ENCODE results near the gene GSK3A. TPM values are rescaled to one million over a fixed set of nuclear protein-coding genes. Genes with fewer than 3 reads are reported as not detected.
A peak's percentile ranks its signal among the peaks of the same experiment; 100 is the strongest.

The GSK3A gene
- total and polyA plus RNA-seq, 7 donors: 48.7 to 117 (median 64.8) TPM

DNA sequence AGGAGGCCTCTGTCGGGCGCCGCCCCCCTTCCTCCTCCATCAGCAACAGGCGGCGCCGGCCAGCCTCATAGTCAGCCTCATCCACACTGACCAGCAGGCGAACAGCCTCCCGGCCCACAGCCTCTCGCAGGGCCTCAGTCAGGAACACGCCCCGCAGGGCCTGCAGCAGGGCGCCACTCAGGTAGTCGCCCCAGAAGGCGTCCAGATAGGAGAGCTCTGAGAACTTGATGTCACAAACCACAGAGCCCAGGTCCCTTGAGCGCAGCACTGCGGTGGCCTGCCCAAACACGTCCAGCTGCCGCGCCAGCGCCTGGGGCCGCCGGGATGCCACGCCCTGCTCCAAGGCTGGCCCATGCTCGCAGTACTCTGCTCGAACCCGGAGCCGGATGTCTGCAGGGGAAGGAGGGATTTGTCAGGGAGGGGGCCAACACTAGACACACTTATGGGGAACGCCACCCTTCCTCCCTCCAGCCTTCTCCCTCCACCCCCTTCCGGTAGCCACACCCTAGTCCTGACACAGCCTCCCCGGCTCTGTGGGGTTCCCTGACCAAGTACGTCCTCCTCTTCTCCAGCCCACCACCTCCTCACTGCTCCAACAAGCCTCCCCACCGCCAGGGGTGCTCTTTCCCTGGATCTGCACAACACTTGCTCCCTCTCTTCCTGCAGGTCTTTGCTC is 42.8 kb downstream of the GSK3A start:
- ATAC-seq (peak in 3 of 4 donors; percentile 24 to 32 (median 24)), DNase-seq (peak; percentile 43 to 66)
- WGBS, 3 donors: 70 to 85% (median 85%) methylated on average over 18 to 32 of the region's 32 CpGs
- Histone ChIP-seq H3K4me1 (no peaks in the 10 kb centered on the region), H3K27ac (no peak overlapping the region), H3K27me3 (ENCODE audit: insufficient read depth in 3 of 3, low read length in 2 of 3) (no peaks in the 10 kb centered on the region), H3K36me3 (ENCODE audit: insufficient read depth in 1 of 2, low read depth in 1 of 2) (peaks cover 0 to 66% of the 10 kb centered on the region in 2 donors), H3K9me3 (no peaks in the 10 kb centered on the region), H3K4me3 (no peak overlapping the region)
- TF ChIP-seq, protein P1, sequence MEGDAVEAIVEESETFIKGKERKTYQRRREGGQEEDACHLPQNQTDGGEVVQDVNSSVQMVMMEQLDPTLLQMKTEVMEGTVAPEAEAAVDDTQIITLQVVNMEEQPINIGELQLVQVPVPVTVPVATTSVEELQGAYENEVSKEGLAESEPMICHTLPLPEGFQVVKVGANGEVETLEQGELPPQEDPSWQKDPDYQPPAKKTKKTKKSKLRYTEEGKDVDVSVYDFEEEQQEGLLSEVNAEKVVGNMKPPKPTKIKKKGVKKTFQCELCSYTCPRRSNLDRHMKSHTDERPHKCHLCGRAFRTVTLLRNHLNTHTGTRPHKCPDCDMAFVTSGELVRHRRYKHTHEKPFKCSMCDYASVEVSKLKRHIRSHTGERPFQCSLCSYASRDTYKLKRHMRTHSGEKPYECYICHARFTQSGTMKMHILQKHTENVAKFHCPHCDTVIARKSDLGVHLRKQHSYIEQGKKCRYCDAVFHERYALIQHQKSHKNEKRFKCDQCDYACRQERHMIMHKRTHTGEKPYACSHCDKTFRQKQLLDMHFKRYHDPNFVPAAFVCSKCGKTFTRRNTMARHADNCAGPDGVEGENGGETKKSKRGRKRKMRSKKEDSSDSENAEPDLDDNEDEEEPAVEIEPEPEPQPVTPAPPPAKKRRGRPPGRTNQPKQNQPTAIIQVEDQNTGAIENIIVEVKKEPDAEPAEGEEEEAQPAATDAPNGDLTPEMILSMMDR (IDR thresholded peaks at IDR 0.05): no peak
- intact Hi-C loops (cut with DNase I): no loop called here

DNA sequence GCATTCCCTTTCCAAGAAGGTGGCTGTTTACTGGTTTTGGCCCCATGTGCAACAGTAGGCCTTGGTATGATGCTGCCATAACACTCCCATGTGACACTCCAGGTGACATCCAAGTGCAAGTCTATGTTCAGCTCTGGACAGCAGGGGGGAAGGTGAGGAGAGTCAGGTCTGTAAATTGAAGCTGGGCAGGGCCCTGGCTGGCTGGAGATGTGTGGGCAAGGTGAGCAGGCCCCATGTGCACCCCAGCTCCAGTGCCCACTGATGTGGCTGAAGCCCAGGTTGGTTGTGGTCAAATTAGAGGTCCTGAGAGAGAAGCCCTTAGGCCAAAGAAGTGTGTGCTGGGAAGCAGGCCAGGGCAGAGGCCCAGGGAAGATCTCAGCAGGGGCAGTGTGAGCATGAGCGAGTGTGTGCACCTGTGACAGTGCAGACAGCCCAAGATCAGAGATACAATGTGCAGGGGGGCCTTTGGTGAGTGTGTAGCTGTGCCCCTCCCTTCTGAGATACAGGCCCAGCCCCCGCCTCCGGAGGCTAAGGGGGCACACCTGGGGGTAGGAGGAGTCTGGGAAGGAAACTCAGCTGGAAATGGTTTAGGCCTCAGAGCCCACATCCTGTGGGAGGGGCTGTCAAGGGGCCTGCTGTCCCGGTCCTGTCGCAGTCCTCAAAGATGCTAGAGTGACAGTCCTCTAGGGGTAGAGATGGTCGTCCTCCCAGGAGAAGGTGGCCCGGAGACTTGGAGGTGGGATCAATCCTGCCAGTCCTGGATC is 43.5 kb downstream of the GSK3A start:
- Histone ChIP-seq H3K36me3 (ENCODE audit: insufficient read depth in 1 of 2, low read depth in 1 of 2) (peaks cover 0 to 60% of the 10 kb centered on the region in 2 donors), H3K4me1 (no peaks in the 10 kb centered on the region), H3K9me3 (no peaks in the 10 kb centered on the region), H3K27me3 (ENCODE audit: insufficient read depth in 3 of 3, low read length in 2 of 3) (no peaks in the 10 kb centered on the region), H3K4me3 (no peak overlapping the region), H3K27ac (no peak overlapping the region)
- WGBS, 3 donors: 59 to 70% (median 64%) methylated on average over 7 of the region's 7 CpGs
- ATAC-seq (peak in 1 of 4 donors; percentile 24), DNase-seq (no peak)
- intact Hi-C loops (cut with DNase I): no loop called here
- TF ChIP-seq, protein P1 (IDR thresholded peaks at IDR 0.05): no peak

DNA sequence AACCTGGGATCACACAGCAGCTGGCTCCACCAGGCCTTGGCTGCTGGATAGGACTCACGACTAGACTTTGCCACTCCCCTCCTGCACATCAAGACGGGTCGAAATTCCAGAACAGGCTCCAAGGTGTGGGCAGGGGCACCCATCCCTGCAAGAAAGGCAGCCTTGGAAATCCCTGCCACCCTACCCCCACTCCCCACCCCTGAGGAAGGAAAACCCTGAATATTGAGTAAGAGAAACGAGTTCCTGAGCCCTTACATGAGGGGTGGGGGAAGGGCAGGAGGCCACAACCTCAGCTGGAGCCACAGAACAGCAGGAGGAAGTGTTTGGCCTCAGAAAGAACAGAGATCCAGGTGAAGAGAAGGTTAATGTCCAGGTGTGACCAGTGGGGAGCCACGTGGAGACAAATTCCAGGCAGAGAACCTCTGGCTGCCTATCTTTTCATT is 45.0 kb downstream of the GSK3A start:
- 47 to 52% (median 47%) methylated on average over 5 of the region's 5 CpGs for WGBS, 3 donors
- Histone ChIP-seq H3K4me1 (no peaks in the 10 kb centered on the region), H3K4me3 (no peak overlapping the region), H3K36me3 (ENCODE audit: insufficient read depth in 1 of 2, low read depth in 1 of 2) (peaks cover 0 to 46% of the 10 kb centered on the region in 2 donors), H3K27me3 (ENCODE audit: insufficient read depth in 3 of 3, low read length in 2 of 3) (no peaks in the 10 kb centered on the region), H3K9me3 (peaks cover 6% of the 10 kb centered on the region), H3K27ac (no peak overlapping the region)
- TF ChIP-seq, protein P1 (IDR thresholded peaks at IDR 0.05): no peak
- ATAC-seq (no peak), DNase-seq (no peak)
- intact Hi-C loops (cut with DNase I): no loop called here

DNA sequence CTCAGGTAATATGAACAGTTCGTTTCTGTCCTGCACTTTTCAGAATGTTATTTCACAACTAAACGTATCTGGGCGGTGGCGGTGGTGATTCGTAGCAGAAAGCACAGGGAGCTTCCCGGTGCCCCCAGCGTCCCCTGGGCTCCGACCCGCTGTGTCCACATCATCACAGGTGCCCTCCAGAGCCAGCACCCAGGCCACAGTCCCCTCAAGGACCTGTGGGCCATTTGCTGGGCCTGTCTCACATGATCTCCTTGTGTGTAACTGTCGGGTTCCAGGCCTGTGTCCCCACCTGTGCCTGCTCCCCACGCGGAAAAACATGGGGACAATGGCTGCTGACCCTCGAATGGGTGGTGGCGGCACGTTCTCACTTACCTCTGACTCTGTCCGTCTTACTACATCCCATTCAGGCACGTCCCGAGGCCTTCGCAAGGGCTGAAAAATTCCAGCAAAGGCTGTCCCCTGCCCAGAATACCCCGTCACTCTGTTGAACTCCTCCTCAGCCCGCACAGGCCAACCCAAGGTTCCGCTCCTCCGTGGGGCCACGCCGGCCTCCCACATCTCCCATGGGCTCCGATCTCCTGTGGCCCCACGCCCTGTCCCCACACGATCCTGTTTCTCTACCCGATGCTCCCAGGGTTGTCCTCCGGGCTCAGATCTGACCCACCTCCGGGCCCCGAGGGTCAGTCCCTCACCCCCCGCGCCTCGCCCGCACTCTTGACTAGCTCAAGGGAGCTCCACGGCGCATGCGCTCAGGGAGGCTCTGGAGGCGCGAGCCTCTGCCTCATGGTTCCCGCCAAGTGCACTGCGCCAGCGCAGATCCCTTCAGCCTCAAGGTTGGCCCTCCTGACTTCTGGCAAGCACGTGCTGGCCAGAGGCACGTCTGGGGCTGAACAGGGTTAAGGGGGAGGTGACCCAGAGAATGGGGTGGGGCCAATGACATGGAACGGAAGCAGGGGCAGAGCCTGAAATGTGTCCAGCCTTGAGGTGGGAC is 46.1 kb downstream of the GSK3A start:
- Histone ChIP-seq H3K27ac (no peak overlapping the region), H3K36me3 (ENCODE audit: insufficient read depth in 1 of 2, low read depth in 1 of 2) (peaks cover 0 to 35% of the 10 kb centered on the region in 2 donors), H3K27me3 (ENCODE audit: insufficient read depth in 3 of 3, low read length in 2 of 3) (no peaks in the 10 kb centered on the region), H3K4me3 (no peak overlapping the region), H3K9me3 (peaks cover 6% of the 10 kb centered on the region), H3K4me1 (no peaks in the 10 kb centered on the region)
- 86 to 89% (median 87%) methylated on average over 47 of the region's 47 CpGs for WGBS, 3 donors
- DNase-seq: no peak
- intact Hi-C loops (cut with DNase I): no loop called here
- TF ChIP-seq, protein P1 (IDR thresholded peaks at IDR 0.05): no peak
- ATAC-seq: peak in 1 of 4 donors; percentile 18
